H1 (cell line): ENCODE data around the gene TAF6. TPM values are rescaled to one million over a fixed set of nuclear protein-coding genes. Genes with fewer than 3 reads are reported as not detected.

ENCODE experiments used
- CTCF ChIA-PET: fragments of 300-600 bp; sonication (Branson Sonifier 250); formaldehyde crosslinking; loops from one replicate; lab custom pipeline; 2021; ENCODE audit not compliant: partially characterized antibody; lab: Charles Lee
- POLR2A ChIA-PET: fragments of 300-600 bp; sonication (Branson Sonifier 250); formaldehyde crosslinking; loops from one replicate; lab custom pipeline; 2021; ENCODE audit warnings: inconsistent platforms; ENCODE audit not compliant: partially characterized antibody; lab: Charles Lee
- DNase-seq, 2 experiments: peaks; one replicate each; pipeline versions ENCODE4 v3.0.0 to v3.0.0-alpha.2; 2010 to 2022; ENCODE audit warnings: low spot score in 2 of 2, low read depth in 1 of 2, mixed read lengths in 1 of 2
- FAIRE-seq: peaks from 2 replicates; lab custom pipeline; 2011; peaks lifted over from hg19 to GRCh38; lab: Jason Lieb, UNC
- H2AFZ ChIP-seq: 2 replicates; pipeline ENCODE4 v1.8.1; 2012; ENCODE audit warnings: low read length, inconsistent platforms
- H2AK5ac ChIP-seq: 2 replicates; pipeline ENCODE4 v1.6.1; 2013; ENCODE audit warnings: low read depth, low read length
- H2BK120ac ChIP-seq: replicated peaks from 2 replicates; pipeline ENCODE3; 2013; ENCODE audit warnings: low read depth, low read length, inconsistent platforms
- H2BK12ac ChIP-seq: 2 replicates; pipeline ENCODE4 v1.6.1; 2013; ENCODE audit warnings: low read depth, low read length
- H2BK15ac ChIP-seq: 2 replicates; pipeline ENCODE4 v1.6.1; 2013; ENCODE audit warnings: low read length
- H2BK20ac ChIP-seq: 2 replicates; pipeline ENCODE4 v1.6.1; 2013; ENCODE audit warnings: low read length
- H2BK5ac ChIP-seq: 2 replicates; pipeline ENCODE4 v1.6.1; 2013; ENCODE audit warnings: low read depth, low read length
- H3K14ac ChIP-seq: 2 replicates; pipeline ENCODE4 v1.6.1; 2013; ENCODE audit warnings: inconsistent platforms; ENCODE audit not compliant: insufficient read length
- H3K18ac ChIP-seq: 2 replicates; pipeline ENCODE4 v1.6.1; 2013; ENCODE audit warnings: low read length; ENCODE audit errors: extremely low read depth
- H3K23ac ChIP-seq: 2 replicates; pipeline ENCODE4 v1.6.1; 2013; ENCODE audit warnings: inconsistent platforms; ENCODE audit not compliant: insufficient read length
- H3K23me2 ChIP-seq: 2 replicates; pipeline ENCODE4 v1.6.1; 2013; ENCODE audit warnings: low read depth, low read length
- H3K27ac ChIP-seq: 2 replicates; pipeline ENCODE4 v1.6.1; 2011; ENCODE audit warnings: low read depth, low read length, inconsistent platforms
- H3K27me3 ChIP-seq, 4 experiments: replicated peaks in 1 of 4; 1 replicate in 1 of 4; 2 replicates in 3 of 4; pipeline versions ENCODE4 v1.6.1 to v1.8.1; 2011 to 2013; ENCODE audit warnings: low read length in 3 of 4, mild to moderate bottlenecking in 3 of 4, inconsistent platforms in 2 of 4, mixed read lengths in 2 of 4, moderate library complexity in 1 of 4; ENCODE audit not compliant: control insufficient read depth in 3 of 4, insufficient read depth in 3 of 4; ENCODE audit errors: extremely low read depth in 1 of 4
- H3K36me3 ChIP-seq, 4 experiments: 2 replicates each; pipeline versions ENCODE4 v1.6.1 to v1.8.1; 2011 to 2013; ENCODE audit warnings: mild to moderate bottlenecking in 4 of 4, low read length in 3 of 4, moderate library complexity in 2 of 4, control low read depth in 1 of 4, inconsistent platforms in 1 of 4; ENCODE audit not compliant: insufficient read depth in 4 of 4, control insufficient read depth in 2 of 4
- H3K4ac ChIP-seq: replicated peaks from 2 replicates; pipeline ENCODE3; 2013; ENCODE audit warnings: low read length, low read depth, mixed read lengths, inconsistent platforms; ENCODE audit not compliant: insufficient read length
- H3K4me1 ChIP-seq, 4 experiments: replicated peaks in 1 of 4; 1 replicate in 1 of 4; 2 replicates in 3 of 4; pipeline versions ENCODE4 v1.6.1 to v1.8.1; 2011 to 2013; ENCODE audit warnings: low read length in 3 of 4, inconsistent platforms in 2 of 4, mixed read lengths in 1 of 4; ENCODE audit not compliant: insufficient read depth in 4 of 4, control insufficient read depth in 3 of 4
- H3K4me2 ChIP-seq, 2 experiments: 2 replicates each; pipeline versions ENCODE4 v1.6.1 to v1.8.1; 2011 to 2013; ENCODE audit warnings: low read depth in 2 of 2, low read length in 2 of 2, control low read depth in 1 of 2, inconsistent platforms in 1 of 2, mild to moderate bottlenecking in 1 of 2; ENCODE audit not compliant: insufficient read depth in 1 of 2
- H3K4me3 ChIP-seq, 4 experiments: fragments of 200-600, 300-600 bp in 1 of 4; sonication (generic), shearing (Covaris generic), sonication (Bioruptor Twin) in 1 of 4; 2 replicates each; pipeline versions ENCODE4 v1.5.1 to v1.8.1; 2011 to 2016; ENCODE audit warnings: low read length in 4 of 4, low read depth in 3 of 4, control low read depth in 2 of 4, inconsistent platforms in 2 of 4, mild to moderate bottlenecking in 2 of 4, mixed read lengths in 1 of 4, moderate library complexity in 1 of 4; ENCODE audit not compliant: insufficient read depth in 2 of 4; ENCODE audit errors: extremely low read depth in 1 of 4
- H3K56ac ChIP-seq: replicated peaks from 2 replicates; pipeline ENCODE3; 2013; ENCODE audit warnings: low read depth, mild to moderate bottlenecking, mixed read lengths, low read length, inconsistent platforms; ENCODE audit not compliant: insufficient read length
- H3K79me1 ChIP-seq: 2 replicates; pipeline ENCODE4 v1.6.1; 2013; ENCODE audit warnings: low read depth, low read length, control low read depth
- H3K79me2 ChIP-seq, 2 experiments: 2 replicates each; pipeline versions ENCODE4 v1.6.1 to v1.8.1; 2012 to 2013; ENCODE audit warnings: low read length in 2 of 2, mild to moderate bottlenecking in 2 of 2, inconsistent platforms in 1 of 2; ENCODE audit not compliant: insufficient read depth in 2 of 2, control insufficient read depth in 1 of 2
- H3K9ac ChIP-seq, 4 experiments: replicated peaks in 1 of 4; 1 replicate in 1 of 4; 2 replicates in 3 of 4; pipeline versions ENCODE4 v1.6.1 to v1.8.1; 2011 to 2013; ENCODE audit warnings: low read depth in 3 of 4, low read length in 3 of 4, control low read depth in 2 of 4, mild to moderate bottlenecking in 2 of 4, moderate library complexity in 2 of 4, inconsistent platforms in 1 of 4; ENCODE audit errors: extremely low read depth in 1 of 4
- H3K9me3 ChIP-seq, 2 experiments: 2 replicates each; pipeline versions ENCODE4 v1.6.1 to v1.8.1; 2012 to 2013; ENCODE audit warnings: mild to moderate bottlenecking in 2 of 2, moderate library complexity in 2 of 2, control low read depth in 1 of 2, inconsistent platforms in 1 of 2, low read depth in 1 of 2, low read length in 1 of 2, mixed read lengths in 1 of 2; ENCODE audit not compliant: insufficient read depth in 2 of 2
- H4K20me1 ChIP-seq, 2 experiments: replicated peaks in 1 of 2; 2 replicates each; pipeline versions ENCODE3 to v1.8.1; 2011 to 2013; ENCODE audit warnings: inconsistent platforms in 2 of 2, low read length in 2 of 2, mild to moderate bottlenecking in 1 of 2; ENCODE audit not compliant: insufficient read depth in 2 of 2, control insufficient read depth in 1 of 2
- H4K5ac ChIP-seq: 2 replicates; pipeline ENCODE4 v1.6.1; 2013; ENCODE audit warnings: low read length, low read depth, mixed read lengths, inconsistent platforms; ENCODE audit not compliant: insufficient read length
- H4K8ac ChIP-seq: 2 replicates; pipeline ENCODE4 v1.8.0; 2013; ENCODE audit warnings: mild to moderate bottlenecking, moderate library complexity, low read length, inconsistent platforms; ENCODE audit not compliant: insufficient read depth; ENCODE audit errors: extremely low read depth
- H4K91ac ChIP-seq: replicated peaks from 2 replicates; pipeline ENCODE3; 2013; ENCODE audit warnings: low read length, mixed read lengths, inconsistent platforms; ENCODE audit not compliant: insufficient read length
- RAD21 ChIP-seq, 2 experiments: IDR thresholded peaks in 1 of 2; conservative IDR thresholded peaks in 1 of 2; 2 replicates each; pipeline ENCODE4 v1.6.1; 2011; ENCODE audit warnings: low read depth in 2 of 2, low read length in 2 of 2, improper control_type of control experiment in 1 of 2, inconsistent platforms in 1 of 2, mild to moderate bottlenecking in 1 of 2, moderate library complexity in 1 of 2
- YY1 ChIP-seq: IDR thresholded peaks from 2 replicates; pipeline ENCODE4 v1.6.1; 2011; ENCODE audit warnings: low read depth, mild to moderate bottlenecking, low read length
- WGBS, 2 experiments: shearing (Covaris generic) in 1 of 2; methylation state at CpG; one replicate each; pipeline versions ENCODE4 v1.1.6 to v1.1.7; 2013 to 2015; ENCODE audit warnings: low lambda C conversion rate in 2 of 2, mixed read lengths in 2 of 2, inconsistent platforms in 1 of 2, low coverage in 1 of 2, missing lambda C conversion rate in 1 of 2; ENCODE audit not compliant: insufficient replicate concordance in 2 of 2, insufficient coverage in 1 of 2, insufficient read length in 1 of 2; ENCODE audit errors: extremely low coverage in 1 of 2, missing lambda C conversion rate in 1 of 2; 5-methylcytosine and 5-hydroxymethylcytosine counted together
- polyA plus RNA-seq, 7 experiments: library from polyadenylated mRNA; depleted of rRNA in 3 of 7; stranded (reverse) in 5 of 7; unstranded in 2 of 7; fragments of >200 nt in 5 of 7; fragments of 200-250 nt in 2 of 7; gene quantifications; 1 replicate in 5 of 7; 2 replicates in 1 of 7; 4 replicates in 1 of 7; pipeline versions ENCODE4 v1.2.1 to v1.2.3, GENCODE V29; 2011 to 2013; ENCODE audit warnings: missing spikeins in 2 of 7, mixed read lengths in 2 of 7
- total RNA-seq: library from RNA; stranded (reverse); fragmentation: NEBNext Ultra II Directional; extraction: Animal tissue kit (Norgen Biotek cat#: 25700); gene quantifications from 2 replicates; pipeline ENCODE4 v1.2.1, GENCODE V29; 2021

Gene TAF6
- total and polyA plus RNA-seq, 2 of the 8 experiments (the other 6 are each of a cell fraction or from before 2014, with no cell fraction given) = 66.7 to 101 TPM

DNA sequence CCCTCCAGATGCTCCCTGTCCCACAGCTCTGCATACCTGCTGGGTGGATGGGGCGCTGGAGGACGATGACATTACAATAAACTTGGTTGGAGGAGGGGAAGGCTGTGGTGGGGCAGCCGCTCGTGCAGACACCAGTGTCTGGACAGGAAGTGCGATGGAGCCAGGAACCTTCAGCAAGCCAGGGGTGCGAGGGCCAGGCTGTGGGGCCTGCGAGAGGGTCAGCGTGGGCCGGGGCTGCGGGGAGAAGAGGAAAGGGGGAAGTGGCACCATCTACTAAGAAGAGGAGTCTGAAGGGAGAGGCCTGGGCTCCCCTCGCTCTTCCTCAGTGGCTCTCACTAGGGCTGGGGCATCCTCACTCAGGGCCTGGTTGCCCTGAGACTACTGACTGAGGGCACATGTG is 11.3 kb downstream of the TAF6 start:
- 85% methylated on average over 11 of the region's 11 CpGs; no CpG with 5 or more reads in 1 of the 2 experiments for whole genome bisulfite sequencing, 2 experiments
- Histone ChIP-seq H3K9me3 (no peaks in the 10 kb centered on the region), H3K23me2 (no peaks in the 10 kb centered on the region), H3K18ac (no peak overlapping the region), H2BK20ac (no peak overlapping the region), H3K79me2 (no peaks in the 10 kb centered on the region), H4K91ac (no peak overlapping the region), H3K36me3 (peaks cover 9 to 62% (median 40%) of the 10 kb centered on the region in 4 experiments; a peak in 7 of 8 replicates), H4K8ac (peak overlapping the region; percentile 28; the same call in 1 of the 2 replicates), H3K14ac (no peak overlapping the region), H3K4me2 (no peak overlapping the region), H3K27me3 (no peaks in the 10 kb centered on the region), H3K79me1 (no peaks in the 10 kb centered on the region; the same call in 1 of the 2 replicates), H3K4me1 (no peaks in the 10 kb centered on the region), H4K5ac (no peak overlapping the region), H2BK5ac (no peak overlapping the region), H4K20me1 (peaks cover 5% of the 10 kb centered on the region in 2 experiments), H2BK15ac (no peak overlapping the region), H2AFZ (no peak overlapping the region), H2BK12ac (no peak overlapping the region), H3K23ac (no peak overlapping the region), H3K9ac (no peak overlapping the region), H3K4me3 (no peak overlapping the region), H3K4ac (no peak overlapping the region), H3K56ac (no peak overlapping the region), H2BK120ac (no peak overlapping the region), H3K27ac (no peak overlapping the region), H2AK5ac (no peak overlapping the region)
- DNase-seq = no peak
- FAIRE-seq = no peak
- CTCF ChIA-PET = no interaction called here
- POLR2A ChIA-PET = interaction anchor here (12.1 to 20.0 kb wide), 2 partner anchors 10 to 20 kb away, joined by 414 to 722 read pairs; partner anchors contain the start of genes CNPY4, COPS6, MBLAC1 and TAF6
- no peak for TF ChIP-seq RAD21 (IDR thresholded peaks at IDR 0.05 in 1 of 2, conservative IDR thresholded peaks at IDR 0.05 in 1 of 2; ENCODE audit: low read depth in 2 of 2, low read length in 2 of 2)
- TF ChIP-seq YY1 = no peak
